ENCODE measurements around the gene MTHFR. TPM values are rescaled to one million over a fixed set of nuclear protein-coding genes. Genes with fewer than 3 reads are reported as not detected.

MTHFR gene
- total RNA-seq, 1 experiment from 2014 or later = 16.4 TPM

DNA sequence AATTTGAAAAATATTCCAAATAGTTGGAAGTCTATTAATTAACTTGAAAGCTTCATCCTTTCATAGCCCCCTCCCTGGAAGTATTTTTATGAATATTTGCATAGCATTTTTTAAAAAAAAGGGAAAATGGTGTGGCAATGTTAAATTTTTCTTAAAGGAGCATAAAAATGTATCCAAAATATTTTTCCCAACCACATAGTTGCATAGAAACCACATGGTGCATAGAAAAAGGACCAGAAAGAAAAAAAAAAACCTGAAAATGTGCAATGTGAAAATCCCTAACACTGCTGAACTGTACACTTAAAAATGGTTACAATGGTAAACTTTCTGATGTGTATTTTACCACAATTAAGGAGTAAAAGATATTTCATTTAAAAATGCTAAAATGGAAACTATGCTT lies 35.8 kb downstream of the MTHFR start:
- CTCF ChIA-PET = interaction anchor here (0.6 kb wide), 1 partner anchor 10 kb away, joined by 4 read pairs; no protein-coding TSS in a partner anchor
- Mint-ChIP-seq H3K27me3 (ENCODE audit: unreplicated experiment) (no peaks in the 10 kb centered on the region), H3K9me3 (ENCODE audit: low read depth, unreplicated experiment) (no peaks in the 10 kb centered on the region), H3K4me1 (ENCODE audit: low read depth, unreplicated experiment) (no peaks in the 10 kb centered on the region), H3K27ac (ENCODE audit: unreplicated experiment) (no peak overlapping the region), H3K36me3 (ENCODE audit: insufficient read depth, unreplicated experiment) (no peaks in the 10 kb centered on the region), H3K4me3 (ENCODE audit: low read depth, unreplicated experiment) (no peak overlapping the region)
- no peak for DNase-seq
- intact Hi-C loops (cut with micrococcal nuclease; ENCODE audit: unreplicated experiment) = no loop called here
- TF ChIP-seq, protein P1, sequence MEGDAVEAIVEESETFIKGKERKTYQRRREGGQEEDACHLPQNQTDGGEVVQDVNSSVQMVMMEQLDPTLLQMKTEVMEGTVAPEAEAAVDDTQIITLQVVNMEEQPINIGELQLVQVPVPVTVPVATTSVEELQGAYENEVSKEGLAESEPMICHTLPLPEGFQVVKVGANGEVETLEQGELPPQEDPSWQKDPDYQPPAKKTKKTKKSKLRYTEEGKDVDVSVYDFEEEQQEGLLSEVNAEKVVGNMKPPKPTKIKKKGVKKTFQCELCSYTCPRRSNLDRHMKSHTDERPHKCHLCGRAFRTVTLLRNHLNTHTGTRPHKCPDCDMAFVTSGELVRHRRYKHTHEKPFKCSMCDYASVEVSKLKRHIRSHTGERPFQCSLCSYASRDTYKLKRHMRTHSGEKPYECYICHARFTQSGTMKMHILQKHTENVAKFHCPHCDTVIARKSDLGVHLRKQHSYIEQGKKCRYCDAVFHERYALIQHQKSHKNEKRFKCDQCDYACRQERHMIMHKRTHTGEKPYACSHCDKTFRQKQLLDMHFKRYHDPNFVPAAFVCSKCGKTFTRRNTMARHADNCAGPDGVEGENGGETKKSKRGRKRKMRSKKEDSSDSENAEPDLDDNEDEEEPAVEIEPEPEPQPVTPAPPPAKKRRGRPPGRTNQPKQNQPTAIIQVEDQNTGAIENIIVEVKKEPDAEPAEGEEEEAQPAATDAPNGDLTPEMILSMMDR (IDR thresholded peaks at IDR 0.05; ENCODE audit: unreplicated experiment) = no peak
- no TSS peak for BruUV-seq (replicated peaks)

DNA sequence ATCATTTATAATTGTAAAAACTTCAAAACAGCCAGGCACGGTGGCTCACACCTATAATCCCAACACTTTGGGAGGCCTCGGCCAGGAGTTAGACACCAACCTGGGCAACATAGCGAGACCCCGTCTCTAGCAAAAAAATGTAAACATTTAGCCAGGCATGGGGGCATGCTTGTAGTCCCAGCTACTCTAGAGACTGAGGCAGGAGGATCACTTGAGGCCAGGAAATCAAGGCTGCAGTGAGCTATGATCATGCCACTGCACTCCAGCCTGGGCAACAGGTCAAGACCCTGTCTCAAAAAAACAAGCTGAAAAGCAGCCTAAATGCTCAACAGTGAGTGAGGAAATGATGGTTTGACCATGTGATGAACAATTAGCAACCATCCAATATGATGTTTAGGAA lies 36.5 kb downstream of the MTHFR start:
- DNase-seq = no peak
- BruUV-seq (replicated peaks) = no TSS peak
- H3K9me3 Mint-ChIP-seq (ENCODE audit: low read depth, unreplicated experiment) = no peaks in the 10 kb centered on the region
- H3K4me3 Mint-ChIP-seq (ENCODE audit: low read depth, unreplicated experiment) = no peak overlapping the region
- TF ChIP-seq, protein P1 (IDR thresholded peaks at IDR 0.05; ENCODE audit: unreplicated experiment) = no peak
- intact Hi-C loops (cut with micrococcal nuclease; ENCODE audit: unreplicated experiment) = no loop called here
- CTCF ChIA-PET = interaction anchor here (0.6 kb wide), 1 partner anchor 10 kb away, joined by 4 read pairs; no protein-coding TSS in a partner anchor
- no peaks in the 10 kb centered on the region for H3K36me3 Mint-ChIP-seq (ENCODE audit: insufficient read depth, unreplicated experiment)
- no peaks in the 10 kb centered on the region for H3K4me1 Mint-ChIP-seq (ENCODE audit: low read depth, unreplicated experiment)
- H3K27ac Mint-ChIP-seq (ENCODE audit: unreplicated experiment) = no peak overlapping the region
- H3K27me3 Mint-ChIP-seq (ENCODE audit: unreplicated experiment) = peaks cover under 1% of the 10 kb centered on the region

DNA sequence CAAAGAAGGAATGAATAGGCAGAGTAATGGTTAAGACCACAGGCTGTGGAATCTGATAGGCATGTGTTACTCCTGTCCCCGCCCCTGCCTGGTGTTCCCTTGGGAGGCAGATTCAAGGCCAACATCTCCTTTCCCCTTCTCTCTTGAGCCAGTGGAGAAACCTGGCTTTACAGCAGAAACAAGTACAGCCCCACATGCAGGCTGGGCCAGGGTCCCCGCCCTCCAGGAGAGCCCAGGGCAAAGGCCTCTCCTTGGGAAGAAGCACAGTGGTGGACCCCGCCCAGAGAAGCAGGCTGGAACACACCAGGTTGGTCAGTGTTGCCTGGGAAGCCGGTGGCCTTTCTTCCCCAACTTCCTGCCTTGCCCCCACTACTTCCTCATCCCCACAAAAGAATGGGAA lies 36.9 kb downstream of the MTHFR start:
- CTCF ChIA-PET = no interaction called here
- Mint-ChIP-seq H3K27me3 (ENCODE audit: unreplicated experiment) (peaks cover 5% of the 10 kb centered on the region), H3K4me3 (ENCODE audit: low read depth, unreplicated experiment) (no peak overlapping the region), H3K9me3 (ENCODE audit: low read depth, unreplicated experiment) (no peaks in the 10 kb centered on the region), H3K4me1 (ENCODE audit: low read depth, unreplicated experiment) (no peaks in the 10 kb centered on the region), H3K36me3 (ENCODE audit: insufficient read depth, unreplicated experiment) (no peaks in the 10 kb centered on the region), H3K27ac (ENCODE audit: unreplicated experiment) (no peak overlapping the region)
- no peak for DNase-seq
- intact Hi-C loops (cut with micrococcal nuclease; ENCODE audit: unreplicated experiment) = no loop called here
- TF ChIP-seq, protein P1 (IDR thresholded peaks at IDR 0.05; ENCODE audit: unreplicated experiment) = no peak
- BruUV-seq (replicated peaks) = no TSS peak

DNA sequence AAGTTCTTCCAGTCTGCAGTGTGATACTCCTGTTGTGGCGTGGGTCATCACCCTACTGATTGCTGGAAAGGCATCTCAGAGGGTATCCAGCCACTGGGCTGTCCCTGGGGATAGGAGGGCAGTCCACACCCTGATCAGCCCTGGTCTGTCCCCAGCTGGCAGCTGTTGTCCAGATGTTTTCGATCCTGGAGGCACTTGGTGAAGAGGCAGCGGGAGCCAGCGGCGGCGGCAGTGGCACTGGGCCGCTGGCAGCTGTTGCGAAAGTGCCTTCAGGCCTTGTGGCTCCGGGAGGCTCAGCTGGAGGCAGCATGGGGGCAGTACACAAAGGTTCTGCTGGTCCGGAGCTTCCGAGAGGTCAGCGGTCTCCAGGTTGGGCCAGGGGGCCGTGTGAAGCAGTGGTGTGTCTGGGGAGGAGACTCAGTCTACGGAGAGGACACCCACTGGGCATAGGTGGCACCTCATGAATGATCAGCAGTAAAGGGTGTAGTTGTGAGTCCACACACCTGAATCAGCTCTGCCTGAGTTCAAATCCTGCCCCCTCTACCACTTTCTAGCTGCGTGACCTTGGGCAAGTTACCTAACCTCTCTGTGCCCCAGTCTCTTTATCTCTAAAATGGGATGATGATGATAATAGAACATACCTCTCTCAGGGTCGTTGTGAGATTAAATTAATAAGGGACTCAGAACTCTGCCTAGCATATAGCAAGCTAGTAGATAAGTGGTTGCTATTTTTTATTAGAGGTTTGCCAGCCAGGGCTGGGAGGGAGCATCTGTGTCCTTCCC lies 37.7 kb downstream of the MTHFR start:
- no peaks in the 10 kb centered on the region for H3K36me3 Mint-ChIP-seq (ENCODE audit: insufficient read depth, unreplicated experiment)
- CTCF ChIA-PET = no interaction called here
- intact Hi-C loops (cut with micrococcal nuclease; ENCODE audit: unreplicated experiment) = no loop called here
- peaks cover 12% of the 10 kb centered on the region for H3K27me3 Mint-ChIP-seq (ENCODE audit: unreplicated experiment)
- no peak overlapping the region for H3K27ac Mint-ChIP-seq (ENCODE audit: unreplicated experiment)
- H3K4me3 Mint-ChIP-seq (ENCODE audit: low read depth, unreplicated experiment) = no peak overlapping the region
- TF ChIP-seq, protein P1 (IDR thresholded peaks at IDR 0.05; ENCODE audit: unreplicated experiment) = no peak
- H3K4me1 Mint-ChIP-seq (ENCODE audit: low read depth, unreplicated experiment) = no peaks in the 10 kb centered on the region
- DNase-seq = no peak
- no TSS peak for BruUV-seq (replicated peaks)
- no peaks in the 10 kb centered on the region for H3K9me3 Mint-ChIP-seq (ENCODE audit: low read depth, unreplicated experiment)

All from Calu3 (cell line).